DND-41 (cell line): ENCODE measurements around the gene DST.

Experiments used
- ATAC-seq: fragments of 200-7000 bp; cut with Tn5 transposase; 3 replicates; pipeline ENCODE4 v1.9.1; 2021; ENCODE audit warnings: low read depth; ENCODE audit not compliant: insufficient read depth
- DNase-seq: peaks from one replicate; pipeline ENCODE4 v3.0.0-alpha.2; 2020
- H2AFZ ChIP-seq: 2 replicates; pipeline ENCODE4 v1.6.0; 2012; ENCODE audit warnings: low read depth, low read length
- H3K27ac ChIP-seq: 2 replicates; pipeline ENCODE4 v1.5.1; 2012; ENCODE audit warnings: low read length, inconsistent platforms
- H3K27me3 ChIP-seq: fragments of 200-600 bp; sonication (generic); 2 replicates; pipeline ENCODE4 v1.6.0; 2012; ENCODE audit warnings: low read length, mild to moderate bottlenecking, inconsistent platforms; ENCODE audit not compliant: insufficient read depth, poor library complexity
- H3K36me3 ChIP-seq: 2 replicates; pipeline ENCODE4 v1.5.1; 2012; ENCODE audit warnings: low read length, inconsistent platforms; ENCODE audit not compliant: insufficient read depth
- H3K4me1 ChIP-seq: 2 replicates; pipeline ENCODE4 v1.5.1; 2012; ENCODE audit warnings: mild to moderate bottlenecking, low read length; ENCODE audit not compliant: insufficient read depth
- H3K4me2 ChIP-seq: 2 replicates; pipeline ENCODE4 v1.6.0; 2012; ENCODE audit warnings: mild to moderate bottlenecking, moderate library complexity, low read length, inconsistent platforms; ENCODE audit not compliant: insufficient read depth
- H3K4me3 ChIP-seq, 2 experiments: fragments of 200-600 bp in 1 of 2; shearing (Covaris generic) in 1 of 2; 2 replicates each; pipeline ENCODE4 v1.5.1; 2012 to 2016; ENCODE audit warnings: inconsistent platforms in 2 of 2, low read length in 2 of 2, mild to moderate bottlenecking in 2 of 2, low read depth in 1 of 2, moderate library complexity in 1 of 2
- H3K79me2 ChIP-seq: 2 replicates; pipeline ENCODE4 v1.6.0; 2012; ENCODE audit warnings: low read length, inconsistent platforms; ENCODE audit not compliant: insufficient read depth
- H3K9ac ChIP-seq: 2 replicates; pipeline ENCODE4 v1.6.0; 2012; ENCODE audit warnings: low read depth, mild to moderate bottlenecking, inconsistent platforms, low read length, moderate library complexity
- H3K9me3 ChIP-seq: 2 replicates; pipeline ENCODE4 v1.5.1; 2012; ENCODE audit warnings: low read length, moderate library complexity, mild to moderate bottlenecking, inconsistent platforms; ENCODE audit not compliant: insufficient read depth, severe bottlenecking
- H4K20me1 ChIP-seq: 2 replicates; pipeline ENCODE4 v1.6.0; 2012; ENCODE audit warnings: low read length; ENCODE audit not compliant: insufficient read depth
- CTCF ChIP-seq: IDR thresholded peaks from 2 replicates; pipeline ENCODE4 v1.5.1; 2012; ENCODE audit warnings: borderline replicate concordance, low read length, moderate library complexity, mild to moderate bottlenecking; ENCODE audit not compliant: poor library complexity, severe bottlenecking; ENCODE audit errors: extremely low read depth
- EZH2 ChIP-seq: IDR thresholded peaks from 3 replicates; pipeline ENCODE4 v1.6.1; 2012; ENCODE audit warnings: borderline replicate concordance, low read depth, mild to moderate bottlenecking, moderate library complexity, low read length, inconsistent platforms; ENCODE audit not compliant: severe bottlenecking

The DST gene

GRCh38 chr6:56408976-56409375 is 233.7 kb downstream of the DST start:
- Histone ChIP-seq H3K27ac (no peak overlapping the region), H3K4me2 (no peak overlapping the region), H4K20me1 (no peaks in the 10 kb centered on the region), H3K9ac (no peak overlapping the region), H3K4me3 (no peak overlapping the region), H3K27me3 (no peaks in the 10 kb centered on the region), H3K79me2 (no peaks in the 10 kb centered on the region), H3K36me3 (no peaks in the 10 kb centered on the region), H3K4me1 (no peaks in the 10 kb centered on the region), H2AFZ (no peak overlapping the region), H3K9me3 (no peaks in the 10 kb centered on the region)
- DNase-seq (no peak), ATAC-seq (no peak)
- TF ChIP-seq EZH2 (no peak), CTCF (no peak)
